ENCODE results near the gene MICU1.
"Not testable (repeated sequence)": the region's sequence is repeated elsewhere in the genome, so short reads cannot be mapped to it uniquely, and the experiment has no call there.

DNA sequence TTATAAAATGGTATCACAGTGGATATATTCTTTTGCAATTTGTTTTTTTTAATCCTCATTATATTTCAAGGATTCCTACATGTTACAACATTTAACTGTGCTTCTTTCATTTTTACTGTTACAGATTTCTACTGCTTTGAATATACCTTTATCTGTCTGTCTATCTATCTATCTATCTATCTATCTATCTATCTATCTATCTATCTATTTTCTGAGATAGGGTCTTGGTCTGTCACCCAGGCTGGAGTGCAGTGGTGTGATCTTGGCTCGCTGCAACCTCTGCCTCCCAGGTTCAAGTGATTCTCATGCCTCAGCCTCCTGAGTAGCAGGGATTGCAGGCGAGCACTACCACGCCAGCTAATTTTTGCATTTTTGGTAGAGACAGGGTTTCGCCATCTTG lies 194.9 kb downstream of the MICU1 start:
- TF ChIP-seq, protein P1, sequence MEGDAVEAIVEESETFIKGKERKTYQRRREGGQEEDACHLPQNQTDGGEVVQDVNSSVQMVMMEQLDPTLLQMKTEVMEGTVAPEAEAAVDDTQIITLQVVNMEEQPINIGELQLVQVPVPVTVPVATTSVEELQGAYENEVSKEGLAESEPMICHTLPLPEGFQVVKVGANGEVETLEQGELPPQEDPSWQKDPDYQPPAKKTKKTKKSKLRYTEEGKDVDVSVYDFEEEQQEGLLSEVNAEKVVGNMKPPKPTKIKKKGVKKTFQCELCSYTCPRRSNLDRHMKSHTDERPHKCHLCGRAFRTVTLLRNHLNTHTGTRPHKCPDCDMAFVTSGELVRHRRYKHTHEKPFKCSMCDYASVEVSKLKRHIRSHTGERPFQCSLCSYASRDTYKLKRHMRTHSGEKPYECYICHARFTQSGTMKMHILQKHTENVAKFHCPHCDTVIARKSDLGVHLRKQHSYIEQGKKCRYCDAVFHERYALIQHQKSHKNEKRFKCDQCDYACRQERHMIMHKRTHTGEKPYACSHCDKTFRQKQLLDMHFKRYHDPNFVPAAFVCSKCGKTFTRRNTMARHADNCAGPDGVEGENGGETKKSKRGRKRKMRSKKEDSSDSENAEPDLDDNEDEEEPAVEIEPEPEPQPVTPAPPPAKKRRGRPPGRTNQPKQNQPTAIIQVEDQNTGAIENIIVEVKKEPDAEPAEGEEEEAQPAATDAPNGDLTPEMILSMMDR (IDR thresholded peaks at IDR 0.05): not testable (repeated sequence)
- not testable (repeated sequence) for TF ChIP-seq POLR2A (IDR thresholded peaks at IDR 0.05)
